HuH-7 (cell line): Measurements from ENCODE around the gene CSNK1A1L.
"Not testable (repeated sequence)": the region's sequence is repeated elsewhere in the genome, so short reads cannot be mapped to it uniquely, and the experiment has no call there.

ENCODE experiments used
- DNase-seq: peaks from one replicate; pipeline ENCODE4 v3.0.0; 2011; ENCODE audit warnings: low spot score

CSNK1A1L gene

DNA sequence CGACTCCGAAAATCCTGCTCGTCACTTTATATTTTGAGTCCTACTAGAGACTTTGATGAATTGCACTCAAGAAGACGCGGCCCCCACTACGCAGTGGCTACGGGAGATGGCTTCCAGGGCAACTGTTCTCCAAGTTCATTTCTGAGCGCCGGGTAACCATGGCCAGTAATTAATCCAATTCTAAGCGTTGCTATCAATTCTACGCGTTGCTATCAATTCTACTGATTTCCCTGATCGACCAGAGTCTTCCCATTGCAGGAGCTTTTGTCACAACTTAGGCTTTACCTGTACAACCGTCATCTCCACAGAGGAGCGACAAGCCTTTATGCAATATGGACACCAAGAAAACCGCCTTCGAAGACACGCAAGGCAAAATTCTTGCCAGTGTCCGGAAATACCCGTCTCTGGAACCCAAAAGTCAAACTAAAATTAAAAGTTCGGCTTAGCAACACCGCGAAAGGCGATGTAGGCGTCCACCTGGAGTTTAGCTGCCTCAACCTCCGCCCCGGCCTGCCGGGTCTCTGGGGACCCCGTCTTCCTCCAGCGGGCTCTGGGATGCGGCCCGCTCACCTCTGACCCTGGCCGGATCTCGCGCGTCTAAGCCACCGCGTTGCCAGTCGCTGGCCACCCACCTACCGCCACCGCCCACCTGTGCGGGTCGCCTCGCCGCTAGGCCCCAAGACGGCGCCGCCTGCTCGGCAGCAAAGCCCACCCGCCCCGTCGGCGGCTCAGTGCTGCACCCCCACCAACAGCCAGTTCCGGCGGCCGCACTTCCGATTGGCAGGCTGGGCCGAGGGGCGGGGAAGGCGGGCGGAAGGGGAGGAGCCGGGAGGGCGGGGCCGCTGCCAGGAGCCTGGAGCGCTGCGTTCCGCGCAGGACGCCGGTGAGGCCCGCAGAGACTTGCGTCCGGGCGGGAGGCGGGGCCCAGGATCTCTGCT lies 46.3 kb downstream of the CSNK1A1L start, which contains the start of gene SUPT20H:
Gene SUPT20H, minus strand, starts transcription at position 779 of the 938 bp plus-strand sequence. CDS start 8,198 bp downstream, outside the sequence.
- DNase-seq = peak; percentile 64

DNA sequence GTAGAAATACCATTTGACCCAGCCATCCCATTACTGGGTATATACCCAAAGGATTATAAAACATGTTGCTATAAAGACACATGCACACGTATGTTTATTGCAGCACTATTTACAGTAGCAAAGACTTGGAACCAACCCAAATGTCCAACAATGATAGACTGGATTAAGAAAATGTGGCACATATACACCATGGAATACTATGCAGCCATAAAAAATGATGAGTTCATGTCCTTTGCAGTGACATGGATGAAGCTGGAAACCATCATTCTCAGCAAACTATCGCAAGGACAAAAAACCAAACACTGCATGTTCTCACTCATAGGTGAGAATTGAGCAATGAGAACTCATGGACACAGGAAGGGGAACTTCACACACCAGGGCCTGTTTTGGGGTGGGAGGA lies 49.2 kb downstream of the CSNK1A1L start:
- DNase-seq = not testable (repeated sequence)
